Natural killer cell (primary cell): ENCODE results near the gene S100A14. TPM values are rescaled to one million over a fixed set of nuclear protein-coding genes. Genes with fewer than 3 reads are reported as not detected.

ENCODE experiments used
- ATAC-seq, 3 donors: fragments of 150-1000 bp in 2 of 3; fragments of 200-7000 bp in 1 of 3; cut with Tn5 transposase; 1 replicate in 1 of 3; 2 replicates in 2 of 3; pipeline ENCODE4 v1.10.0; 2021; ENCODE audit warnings: mild to moderate bottlenecking in 2 of 3, moderate library complexity in 2 of 3
- DNase-seq, 2 donors: peaks; one replicate each; pipeline versions ENCODE4 v3.0.0 to v3.0.0-alpha.2; 2013 to 2021; ENCODE audit warnings: mixed read lengths in 1 of 2
- H3K27ac ChIP-seq: one replicate; pipeline ENCODE4 v1.5.1; 2013; ENCODE audit warnings: mild to moderate bottlenecking, low read length
- H3K27me3 ChIP-seq: one replicate; pipeline ENCODE4 v1.6.1; 2013; ENCODE audit warnings: low read length; ENCODE audit not compliant: control insufficient read depth, insufficient read depth
- H3K36me3 ChIP-seq: one replicate; pipeline ENCODE4 v1.6.1; 2013; ENCODE audit warnings: low read length; ENCODE audit not compliant: control insufficient read depth, insufficient read depth
- H3K4me1 ChIP-seq: one replicate; pipeline ENCODE4 v1.6.1; 2013; ENCODE audit warnings: low read length; ENCODE audit not compliant: control insufficient read depth, insufficient read depth
- H3K4me3 ChIP-seq: one replicate; pipeline ENCODE4 v1.5.1; 2013; ENCODE audit warnings: low read length
- H3K9me3 ChIP-seq: one replicate; pipeline ENCODE4 v1.6.1; 2013; ENCODE audit warnings: low read length; ENCODE audit not compliant: control insufficient read depth, insufficient read depth
- H3K27ac Mint-ChIP-seq, 2 donors: one replicate each; pipeline ENCODE4 v1.8.0; 2022; ENCODE audit warnings: mild to moderate bottlenecking in 2 of 2, mixed read lengths in 2 of 2, moderate library complexity in 1 of 2
- H3K27me3 Mint-ChIP-seq, 2 donors: one replicate each; pipeline ENCODE4 v1.8.0; 2022; ENCODE audit warnings: low read depth in 2 of 2, mixed read lengths in 2 of 2
- H3K36me3 Mint-ChIP-seq: one replicate; pipeline ENCODE4 v1.8.0; 2022; ENCODE audit warnings: mixed read lengths
- H3K4me1 Mint-ChIP-seq, 2 donors: one replicate each; pipeline ENCODE4 v1.8.0; 2022; ENCODE audit warnings: mixed read lengths in 2 of 2
- H3K4me3 Mint-ChIP-seq: one replicate; pipeline ENCODE4 v1.8.0; 2022; ENCODE audit warnings: mild to moderate bottlenecking, moderate library complexity, mixed read lengths
- H3K9me3 Mint-ChIP-seq, 2 donors: one replicate each; pipeline ENCODE4 v1.8.0; 2022; ENCODE audit warnings: mixed read lengths in 2 of 2
- CTCF ChIP-seq: fragments of 200-600 bp; IDR thresholded peaks from one replicate; pipeline ENCODE4 v1.8.0; 2022; ENCODE audit warnings: antibody characterized with exemption
- WGBS: methylation state at CpG from one replicate; pipeline ENCODE4 v1.1.7; 2013; ENCODE audit warnings: missing lambda C conversion rate; ENCODE audit not compliant: insufficient coverage; 5-methylcytosine and 5-hydroxymethylcytosine counted together
- intact Hi-C: fragments of 100-400 bp; cut with micrococcal nuclease; formaldehyde crosslinking; loops from one replicate; pipeline ENCODE4 v1.14.2; 2022
- total RNA-seq, 4 donors: library from RNA; stranded (reverse); fragments of 120-200 nt in 1 of 4; gene quantifications; one replicate each; pipeline versions ENCODE4 v1.2.3 to v1.2.4, GENCODE V29; 2013 to 2022

The S100A14 gene
- total RNA-seq, 3 donors from 2014 or later (not counting 1 experiment from before 2014, with no cell fraction given): not detected

- intact Hi-C loops: no loop called here
- Mint-ChIP-seq H3K4me1 (no peaks in the 10 kb centered on the region), H3K36me3 (no peaks in the 10 kb centered on the region), H3K4me3 (no peak overlapping the region), H3K9me3 (no peaks in the 10 kb centered on the region), H3K27ac (no peak overlapping the region), H3K27me3 (peaks cover 0 to 2% of the 10 kb centered on the region in 2 donors)
- TF ChIP-seq CTCF: no peak
- Histone ChIP-seq H3K4me3 (no peak overlapping the region), H3K4me1 (peaks cover 14% of the 10 kb centered on the region), H3K27me3 (no peaks in the 10 kb centered on the region), H3K36me3 (no peaks in the 10 kb centered on the region), H3K27ac (peak overlapping the region; percentile 67), H3K9me3 (no peaks in the 10 kb centered on the region)
- DNase-seq (peak in 1 of 2 donors; percentile 34), ATAC-seq (peak in 2 of 3 donors; percentile 24 to 45)
- 55% methylated on average over 7 of the region's 7 CpGs for WGBS
These were observed 17.6 kb downstream of the S100A14 start for GRCh38 chr1:153598309-153599172.

- intact Hi-C loops: no loop called here
- Mint-ChIP-seq H3K27me3 (no peaks in the 10 kb centered on the region), H3K4me1 (no peaks in the 10 kb centered on the region), H3K27ac (no peak overlapping the region), H3K4me3 (no peak overlapping the region), H3K9me3 (no peaks in the 10 kb centered on the region), H3K36me3 (no peaks in the 10 kb centered on the region)
- Histone ChIP-seq H3K4me1 (peaks cover 14% of the 10 kb centered on the region), H3K27me3 (no peaks in the 10 kb centered on the region), H3K27ac (no peak overlapping the region), H3K4me3 (no peak overlapping the region), H3K9me3 (no peaks in the 10 kb centered on the region), H3K36me3 (no peaks in the 10 kb centered on the region)
- TF ChIP-seq CTCF: no peak
- 89% methylated on average over 6 of the region's 6 CpGs for WGBS
- DNase-seq: no peak
- ATAC-seq: no peak
These were observed 18.9 kb downstream of the S100A14 start for GRCh38 chr1:153597206-153597605.

GRCh38 chr1:153592748-153593147 is 23.4 kb downstream of the S100A14 start:
- WGBS: 50% methylated on average over 1 of the region's 4 CpGs
- no peak overlapping the region for H3K27ac ChIP-seq
- Mint-ChIP-seq H3K27me3 (peaks cover 1 to 10% of the 10 kb centered on the region in 2 donors), H3K4me3 (no peak overlapping the region), H3K4me1 (no peaks in the 10 kb centered on the region), H3K9me3 (no peaks in the 10 kb centered on the region), H3K36me3 (no peaks in the 10 kb centered on the region), H3K27ac (no peak overlapping the region)
- intact Hi-C loops: no loop called here
- H3K27me3 ChIP-seq: no peaks in the 10 kb centered on the region
- H3K9me3 ChIP-seq: no peaks in the 10 kb centered on the region
- no peaks in the 10 kb centered on the region for H3K4me1 ChIP-seq
- H3K36me3 ChIP-seq: no peaks in the 10 kb centered on the region
- H3K4me3 ChIP-seq: no peak overlapping the region
- no peak for TF ChIP-seq CTCF
- no peak for ATAC-seq
- DNase-seq: no peak
